ENCODE measurements around the gene KCNMB3.

The KCNMB3 gene

GRCh38 chr3:179265092-179265491, 14.2 kb upstream of the KCNMB3 start:
- no peaks in the 10 kb centered on the region for H3K9me3 ChIP-seq (ENCODE audit: low read length)
- H3K9me2 ChIP-seq (ENCODE audit: low read depth, low read length): no peaks in the 10 kb centered on the region
- no peaks in the 10 kb centered on the region for H3K27me3 ChIP-seq (ENCODE audit: insufficient read depth, low read length)
- H2AFZ ChIP-seq (ENCODE audit: low read length): no peak overlapping the region
- no peak for TF ChIP-seq EZH2 (IDR thresholded peaks at IDR 0.05; ENCODE audit: borderline replicate concordance, low read length)
- TF ChIP-seq CTCF (IDR thresholded peaks at IDR 0.05; ENCODE audit: low read length): no peak
- H3K4me2 ChIP-seq (ENCODE audit: low read length): peak overlapping the region; percentile 84
- no peak overlapping the region for H3K27ac ChIP-seq (ENCODE audit: low read depth, low read length, poor library complexity, severe bottlenecking)
- peaks cover 45% of the 10 kb centered on the region for H3K4me1 ChIP-seq (ENCODE audit: insufficient read depth, low read length, severe bottlenecking)
- H3K79me2 ChIP-seq (ENCODE audit: insufficient read depth, low read length): no peaks in the 10 kb centered on the region
- H3K4me3 ChIP-seq (ENCODE audit: low read depth, low read length, poor library complexity, severe bottlenecking): peak overlapping the region; percentile 58
- H3F3A ChIP-seq (ENCODE audit: insufficient read depth, low read length): no peaks in the 10 kb centered on the region
- no peaks in the 10 kb centered on the region for H4K20me1 ChIP-seq (ENCODE audit: insufficient read depth, low read length)
- no peak overlapping the region for H3K9ac ChIP-seq (ENCODE audit: low read length)
- no peaks in the 10 kb centered on the region for H3K36me3 ChIP-seq (ENCODE audit: insufficient read depth, low read length)

- H3K9me2 ChIP-seq (ENCODE audit: low read depth, low read length): no peaks in the 10 kb centered on the region
- H3K4me2 ChIP-seq (ENCODE audit: low read length): no peak overlapping the region; the same call in 1 of the 2 replicates
- H3K9ac ChIP-seq (ENCODE audit: low read length): no peak overlapping the region
- no peak overlapping the region for H2AFZ ChIP-seq (ENCODE audit: low read length)
- TF ChIP-seq EZH2 (IDR thresholded peaks at IDR 0.05; ENCODE audit: borderline replicate concordance, low read length) (no peak), CTCF (IDR thresholded peaks at IDR 0.05; ENCODE audit: low read length) (no peak)
- H3F3A ChIP-seq (ENCODE audit: insufficient read depth, low read length): no peaks in the 10 kb centered on the region
- H3K4me1 ChIP-seq (ENCODE audit: insufficient read depth, low read length, severe bottlenecking): peaks cover 51% of the 10 kb centered on the region
- no peaks in the 10 kb centered on the region for H3K79me2 ChIP-seq (ENCODE audit: insufficient read depth, low read length)
- peak overlapping the region; percentile 6 for H3K27ac ChIP-seq (ENCODE audit: low read depth, low read length, poor library complexity, severe bottlenecking)
- H4K20me1 ChIP-seq (ENCODE audit: insufficient read depth, low read length): no peaks in the 10 kb centered on the region
- no peaks in the 10 kb centered on the region for H3K9me3 ChIP-seq (ENCODE audit: low read length)
- no peaks in the 10 kb centered on the region for H3K27me3 ChIP-seq (ENCODE audit: insufficient read depth, low read length)
- no peak overlapping the region for H3K4me3 ChIP-seq (ENCODE audit: low read depth, low read length, poor library complexity, severe bottlenecking)
- no peaks in the 10 kb centered on the region for H3K36me3 ChIP-seq (ENCODE audit: insufficient read depth, low read length)
These were observed 13.5 kb upstream of the KCNMB3 start for GRCh38 chr3:179264449-179264848.

- Histone ChIP-seq H3K9me3 (ENCODE audit: low read length) (0 out of 2 replicates have a peak, but pooled peaks cover under 1% of the 10 kb centered on the region), H3K27ac (ENCODE audit: low read depth, low read length, poor library complexity, severe bottlenecking) (no peak overlapping the region), H3K4me2 (ENCODE audit: low read length) (no peak overlapping the region), H3K27me3 (ENCODE audit: insufficient read depth, low read length) (no peaks in the 10 kb centered on the region), H3K36me3 (ENCODE audit: insufficient read depth, low read length) (peaks cover 1% of the 10 kb centered on the region; the same call in 1 of the 2 replicates), H3K9ac (ENCODE audit: low read length) (no peak overlapping the region), H4K20me1 (ENCODE audit: insufficient read depth, low read length) (no peaks in the 10 kb centered on the region), H3F3A (ENCODE audit: insufficient read depth, low read length) (no peaks in the 10 kb centered on the region), H3K9me2 (ENCODE audit: low read depth, low read length) (no peaks in the 10 kb centered on the region), H2AFZ (ENCODE audit: low read length) (no peak overlapping the region), H3K79me2 (ENCODE audit: insufficient read depth, low read length) (no peaks in the 10 kb centered on the region), H3K4me1 (ENCODE audit: insufficient read depth, low read length, severe bottlenecking) (peaks cover 61% of the 10 kb centered on the region), H3K4me3 (ENCODE audit: low read depth, low read length, poor library complexity, severe bottlenecking) (no peak overlapping the region)
- TF ChIP-seq CTCF (IDR thresholded peaks at IDR 0.05; ENCODE audit: low read length): no peak
- no peak for TF ChIP-seq EZH2 (IDR thresholded peaks at IDR 0.05; ENCODE audit: borderline replicate concordance, low read length)
These were observed 12.2 kb upstream of the KCNMB3 start for GRCh38 chr3:179263134-179263533.
